ENCODE data around the gene RPL6. TPM values are rescaled to one million over a fixed set of nuclear protein-coding genes. Genes with fewer than 3 reads are reported as not detected.

Gene RPL6
- total and polyA plus RNA-seq, 2 experiments from 2014 or later = 1,413 to 1,715 TPM

DNA sequence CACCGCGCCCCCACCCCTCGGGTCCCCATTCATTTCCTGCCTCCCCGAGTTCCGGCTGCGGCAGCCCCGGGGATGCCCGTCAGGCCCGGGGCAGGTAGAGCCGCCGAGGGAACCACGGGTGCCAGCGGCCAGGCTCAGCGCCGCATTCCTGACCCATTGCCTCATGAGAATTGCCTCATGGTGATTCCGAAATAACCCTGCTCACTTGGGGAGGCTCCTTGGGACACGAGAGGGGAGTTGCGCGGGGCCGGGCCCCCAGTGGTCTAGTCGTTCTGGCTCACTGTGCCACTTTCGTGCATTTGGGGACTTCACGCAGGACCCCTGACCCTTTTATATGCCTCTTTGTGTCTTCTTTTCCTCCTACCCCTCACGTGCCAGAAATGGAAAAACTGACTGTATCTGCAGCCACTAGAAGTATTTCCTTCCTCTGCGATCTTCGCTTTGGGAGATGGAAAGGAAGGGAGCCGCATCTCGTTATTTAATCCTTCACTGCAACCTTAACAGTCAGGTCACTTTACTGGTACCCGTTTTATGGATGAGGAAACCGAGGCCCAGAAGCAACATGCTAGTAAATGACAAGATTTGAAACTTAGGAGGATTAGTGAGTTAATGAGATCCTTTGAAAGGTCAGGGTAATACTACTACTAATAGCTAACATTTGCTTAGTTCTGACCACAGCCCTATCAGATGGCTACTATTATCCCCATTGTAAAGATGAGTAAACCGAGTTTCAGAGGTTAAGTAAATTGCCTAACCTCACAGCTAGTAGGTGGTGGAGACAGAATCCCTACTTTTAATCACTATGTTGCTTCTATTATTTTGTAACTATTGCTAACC lies 10.1 kb upstream of the RPL6 start (continued):
- TF ChIP-seq, protein P1, sequence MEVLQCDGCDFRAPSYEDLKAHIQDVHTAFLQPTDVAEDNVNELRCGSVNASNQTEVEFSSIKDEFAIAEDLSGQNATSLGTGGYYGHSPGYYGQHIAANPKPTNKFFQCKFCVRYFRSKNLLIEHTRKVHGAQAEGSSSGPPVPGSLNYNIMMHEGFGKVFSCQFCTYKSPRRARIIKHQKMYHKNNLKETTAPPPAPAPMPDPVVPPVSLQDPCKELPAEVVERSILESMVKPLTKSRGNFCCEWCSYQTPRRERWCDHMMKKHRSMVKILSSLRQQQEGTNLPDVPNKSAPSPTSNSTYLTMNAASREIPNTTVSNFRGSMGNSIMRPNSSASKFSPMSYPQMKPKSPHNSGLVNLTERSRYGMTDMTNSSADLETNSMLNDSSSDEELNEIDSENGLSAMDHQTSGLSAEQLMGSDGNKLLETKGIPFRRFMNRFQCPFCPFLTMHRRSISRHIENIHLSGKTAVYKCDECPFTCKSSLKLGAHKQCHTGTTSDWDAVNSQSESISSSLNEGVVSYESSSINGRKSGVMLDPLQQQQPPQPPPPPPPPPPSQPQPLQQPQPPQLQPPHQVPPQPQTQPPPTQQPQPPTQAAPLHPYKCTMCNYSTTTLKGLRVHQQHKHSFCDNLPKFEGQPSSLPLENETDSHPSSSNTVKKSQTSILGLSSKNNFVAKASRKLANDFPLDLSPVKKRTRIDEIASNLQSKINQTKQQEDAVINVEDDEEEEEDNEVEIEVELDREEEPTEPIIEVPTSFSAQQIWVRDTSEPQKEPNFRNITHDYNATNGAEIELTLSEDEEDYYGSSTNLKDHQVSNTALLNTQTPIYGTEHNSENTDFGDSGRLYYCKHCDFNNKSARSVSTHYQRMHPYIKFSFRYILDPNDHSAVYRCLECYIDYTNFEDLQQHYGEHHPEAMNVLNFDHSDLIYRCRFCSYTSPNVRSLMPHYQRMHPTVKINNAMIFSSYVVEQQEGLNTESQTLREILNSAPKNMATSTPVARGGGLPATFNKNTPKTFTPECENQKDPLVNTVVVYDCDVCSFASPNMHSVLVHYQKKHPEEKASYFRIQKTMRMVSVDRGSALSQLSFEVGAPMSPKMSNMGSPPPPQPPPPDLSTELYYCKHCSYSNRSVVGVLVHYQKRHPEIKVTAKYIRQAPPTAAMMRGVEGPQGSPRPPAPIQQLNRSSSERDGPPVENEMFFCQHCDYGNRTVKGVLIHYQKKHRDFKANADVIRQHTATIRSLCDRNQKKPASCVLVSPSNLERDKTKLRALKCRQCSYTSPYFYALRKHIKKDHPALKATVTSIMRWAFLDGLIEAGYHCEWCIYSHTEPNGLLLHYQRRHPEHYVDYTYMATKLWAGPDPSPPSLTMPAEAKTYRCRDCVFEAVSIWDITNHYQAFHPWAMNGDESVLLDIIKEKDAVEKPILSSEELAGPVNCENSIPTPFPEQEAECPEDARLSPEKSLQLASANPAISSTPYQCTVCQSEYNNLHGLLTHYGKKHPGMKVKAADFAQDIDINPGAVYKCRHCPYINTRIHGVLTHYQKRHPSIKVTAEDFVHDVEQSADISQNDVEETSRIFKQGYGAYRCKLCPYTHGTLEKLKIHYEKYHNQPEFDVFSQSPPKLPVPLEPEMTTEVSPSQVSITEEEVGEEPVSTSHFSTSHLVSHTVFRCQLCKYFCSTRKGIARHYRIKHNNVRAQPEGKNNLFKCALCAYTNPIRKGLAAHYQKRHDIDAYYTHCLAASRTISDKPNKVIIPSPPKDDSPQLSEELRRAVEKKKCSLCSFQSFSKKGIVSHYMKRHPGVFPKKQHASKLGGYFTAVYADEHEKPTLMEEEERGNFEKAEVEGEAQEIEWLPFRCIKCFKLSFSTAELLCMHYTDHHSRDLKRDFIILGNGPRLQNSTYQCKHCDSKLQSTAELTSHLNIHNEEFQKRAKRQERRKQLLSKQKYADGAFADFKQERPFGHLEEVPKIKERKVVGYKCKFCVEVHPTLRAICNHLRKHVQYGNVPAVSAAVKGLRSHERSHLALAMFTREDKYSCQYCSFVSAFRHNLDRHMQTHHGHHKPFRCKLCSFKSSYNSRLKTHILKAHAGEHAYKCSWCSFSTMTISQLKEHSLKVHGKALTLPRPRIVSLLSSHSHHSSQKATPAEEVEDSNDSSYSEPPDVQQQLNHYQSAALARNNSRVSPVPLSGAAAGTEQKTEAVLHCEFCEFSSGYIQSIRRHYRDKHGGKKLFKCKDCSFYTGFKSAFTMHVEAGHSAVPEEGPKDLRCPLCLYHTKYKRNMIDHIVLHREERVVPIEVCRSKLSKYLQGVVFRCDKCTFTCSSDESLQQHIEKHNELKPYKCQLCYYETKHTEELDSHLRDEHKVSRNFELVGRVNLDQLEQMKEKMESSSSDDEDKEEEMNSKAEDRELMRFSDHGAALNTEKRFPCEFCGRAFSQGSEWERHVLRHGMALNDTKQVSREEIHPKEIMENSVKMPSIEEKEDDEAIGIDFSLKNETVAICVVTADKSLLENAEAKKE (CRISPR knock-in tag; IDR thresholded peaks at IDR 0.05) = no peak
- TF ChIP-seq, protein P2, sequence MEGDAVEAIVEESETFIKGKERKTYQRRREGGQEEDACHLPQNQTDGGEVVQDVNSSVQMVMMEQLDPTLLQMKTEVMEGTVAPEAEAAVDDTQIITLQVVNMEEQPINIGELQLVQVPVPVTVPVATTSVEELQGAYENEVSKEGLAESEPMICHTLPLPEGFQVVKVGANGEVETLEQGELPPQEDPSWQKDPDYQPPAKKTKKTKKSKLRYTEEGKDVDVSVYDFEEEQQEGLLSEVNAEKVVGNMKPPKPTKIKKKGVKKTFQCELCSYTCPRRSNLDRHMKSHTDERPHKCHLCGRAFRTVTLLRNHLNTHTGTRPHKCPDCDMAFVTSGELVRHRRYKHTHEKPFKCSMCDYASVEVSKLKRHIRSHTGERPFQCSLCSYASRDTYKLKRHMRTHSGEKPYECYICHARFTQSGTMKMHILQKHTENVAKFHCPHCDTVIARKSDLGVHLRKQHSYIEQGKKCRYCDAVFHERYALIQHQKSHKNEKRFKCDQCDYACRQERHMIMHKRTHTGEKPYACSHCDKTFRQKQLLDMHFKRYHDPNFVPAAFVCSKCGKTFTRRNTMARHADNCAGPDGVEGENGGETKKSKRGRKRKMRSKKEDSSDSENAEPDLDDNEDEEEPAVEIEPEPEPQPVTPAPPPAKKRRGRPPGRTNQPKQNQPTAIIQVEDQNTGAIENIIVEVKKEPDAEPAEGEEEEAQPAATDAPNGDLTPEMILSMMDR (conservative IDR thresholded peaks at IDR 0.05; ENCODE audit: low read depth in 2 of 2) = no peak
- TF ChIP-seq EZH2 (IDR thresholded peaks at IDR 0.05; ENCODE audit: low read depth, unreplicated experiment) (no peak), ZNF114 (CRISPR knock-in tag; IDR thresholded peaks at IDR 0.05) (no peak)

Data from GM23338 (cell line).